GOT3 (cell line): ENCODE results near the gene ZNF407.

Experiments used
- DNase-seq: peaks from one replicate; lab custom pipeline; 2025; ENCODE audit warnings: mixed read lengths; lab: John Stamatoyannopoulos, UW

ZNF407 gene

DNA sequence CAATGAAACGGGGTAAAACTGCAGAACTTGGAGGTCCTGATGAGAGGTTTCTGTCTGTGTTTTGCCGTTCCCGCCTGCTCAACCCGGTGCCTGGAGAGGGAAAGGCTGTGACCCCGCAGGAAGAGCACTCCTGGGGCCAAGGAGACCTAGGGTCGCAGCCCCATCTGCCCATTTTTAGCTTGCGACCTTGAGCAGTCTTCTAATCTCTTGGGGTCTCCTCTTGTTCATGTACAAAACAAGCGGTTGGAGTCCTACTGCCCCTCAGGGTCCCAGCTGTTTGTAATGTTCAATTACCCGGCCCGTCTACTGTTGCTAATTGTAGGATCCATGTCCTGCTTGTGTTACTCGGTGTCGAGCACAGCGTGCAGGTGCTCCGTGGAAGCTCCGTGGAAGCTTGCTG, 506.8 kb downstream of the ZNF407 start:
- DNase-seq = no peak

DNA sequence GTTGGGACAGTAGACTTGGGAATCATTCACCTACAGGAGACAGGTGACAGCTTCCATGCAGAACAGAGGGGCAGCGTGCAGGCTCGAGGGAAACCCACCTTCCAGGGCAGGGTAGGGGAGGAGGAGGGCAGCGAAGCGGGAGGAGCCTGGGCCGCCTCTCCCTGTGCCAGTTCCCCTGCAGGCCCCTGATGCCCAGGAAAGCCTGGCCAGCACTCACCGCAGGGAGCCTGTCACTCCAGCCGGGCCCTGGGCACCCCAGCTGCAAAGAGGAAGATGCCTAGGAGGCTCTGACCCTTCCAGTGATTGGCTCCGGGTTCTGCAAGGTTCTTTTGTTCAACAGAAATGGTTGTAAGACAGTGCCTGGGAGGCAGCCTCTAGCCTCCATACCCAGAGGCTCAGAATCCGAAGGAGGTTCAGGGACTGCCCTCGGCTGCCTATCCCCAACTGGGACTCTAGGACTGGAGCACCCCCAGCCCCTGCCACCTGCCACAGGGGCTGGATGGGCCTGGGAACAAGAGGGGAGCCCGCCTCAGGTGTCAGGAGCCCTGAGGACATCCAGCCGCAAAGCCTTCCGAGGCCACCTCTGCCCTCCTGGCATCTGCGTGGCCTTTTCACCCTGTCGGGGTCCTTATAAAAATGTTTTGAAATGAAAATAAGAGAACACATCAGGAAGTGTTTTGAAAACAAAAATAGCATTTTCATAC, 508.0 kb downstream of the ZNF407 start:
- DNase-seq = no peak

DNA sequence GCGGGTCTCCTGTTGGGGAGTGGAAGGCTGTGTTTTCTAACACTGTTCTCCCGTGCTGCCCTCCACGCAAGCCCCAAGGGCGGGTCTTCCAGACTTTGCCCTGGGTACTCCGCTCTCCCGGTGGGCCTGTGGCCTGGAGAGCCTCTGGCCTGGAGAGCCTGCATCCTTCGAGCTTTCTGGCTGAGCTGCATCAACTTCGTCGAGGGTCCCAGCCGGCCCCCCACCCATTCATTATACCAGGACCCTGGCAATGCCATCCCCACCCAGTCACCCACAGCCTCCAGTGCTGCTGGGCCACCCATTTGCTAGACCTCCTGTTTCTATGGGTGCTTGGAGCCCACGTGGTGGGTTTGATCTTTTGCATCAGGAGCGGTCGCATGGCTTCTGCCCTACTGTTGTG, 509.1 kb downstream of the ZNF407 start:
- no peak for DNase-seq

DNA sequence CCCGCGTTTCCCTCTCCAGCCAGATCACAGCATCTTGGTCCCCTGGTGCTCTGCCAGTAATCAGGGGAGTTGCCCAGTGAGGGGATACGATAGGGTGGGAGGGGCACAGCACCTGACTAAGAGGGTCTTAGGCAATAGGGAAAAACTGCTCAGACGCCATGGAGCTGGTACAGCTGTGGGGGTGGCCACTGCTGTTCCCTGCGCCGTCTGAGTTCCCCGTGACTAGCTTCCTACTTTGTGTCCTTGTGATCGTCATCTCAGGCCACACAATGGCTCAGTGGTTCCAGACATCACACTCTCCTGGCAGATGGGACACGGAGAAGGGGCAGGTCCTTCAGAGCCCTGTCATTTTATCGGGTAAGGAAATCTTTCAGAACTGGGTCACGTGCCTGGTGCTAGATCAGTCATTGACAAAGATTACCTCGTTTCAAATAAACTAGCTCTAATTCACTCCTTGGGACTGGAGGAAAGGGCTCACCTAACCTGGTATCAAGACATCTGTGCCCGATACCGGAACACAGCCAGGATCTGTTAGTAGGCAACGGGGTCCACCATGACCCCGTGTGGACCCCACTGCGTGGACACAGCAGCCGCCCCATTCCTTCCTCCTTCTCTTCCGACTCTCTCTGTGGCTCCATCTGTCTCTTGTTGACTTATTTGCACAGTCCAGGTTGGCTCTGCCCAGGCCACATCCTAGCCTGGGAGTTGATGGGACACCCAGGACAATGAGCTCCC, 509.7 kb downstream of the ZNF407 start:
- DNase-seq = no peak

DNA sequence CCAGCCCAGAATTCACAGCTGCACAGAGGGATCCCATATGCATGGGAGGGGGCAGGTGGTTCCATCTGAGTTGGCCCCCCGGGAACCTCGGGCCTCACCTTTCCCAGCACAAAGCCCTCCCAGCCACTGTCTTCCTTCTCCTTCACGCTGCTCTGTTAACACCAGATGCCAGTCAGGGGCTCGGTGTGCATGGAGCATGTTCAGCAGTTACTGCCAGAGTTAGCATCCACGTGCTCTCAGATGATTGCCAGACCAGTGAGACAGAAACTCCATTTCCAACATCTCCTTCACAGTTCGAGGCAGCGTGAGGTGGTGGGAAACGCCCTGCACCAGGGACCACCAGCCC, 510.2 kb downstream of the ZNF407 start:
- no peak for DNase-seq

DNA sequence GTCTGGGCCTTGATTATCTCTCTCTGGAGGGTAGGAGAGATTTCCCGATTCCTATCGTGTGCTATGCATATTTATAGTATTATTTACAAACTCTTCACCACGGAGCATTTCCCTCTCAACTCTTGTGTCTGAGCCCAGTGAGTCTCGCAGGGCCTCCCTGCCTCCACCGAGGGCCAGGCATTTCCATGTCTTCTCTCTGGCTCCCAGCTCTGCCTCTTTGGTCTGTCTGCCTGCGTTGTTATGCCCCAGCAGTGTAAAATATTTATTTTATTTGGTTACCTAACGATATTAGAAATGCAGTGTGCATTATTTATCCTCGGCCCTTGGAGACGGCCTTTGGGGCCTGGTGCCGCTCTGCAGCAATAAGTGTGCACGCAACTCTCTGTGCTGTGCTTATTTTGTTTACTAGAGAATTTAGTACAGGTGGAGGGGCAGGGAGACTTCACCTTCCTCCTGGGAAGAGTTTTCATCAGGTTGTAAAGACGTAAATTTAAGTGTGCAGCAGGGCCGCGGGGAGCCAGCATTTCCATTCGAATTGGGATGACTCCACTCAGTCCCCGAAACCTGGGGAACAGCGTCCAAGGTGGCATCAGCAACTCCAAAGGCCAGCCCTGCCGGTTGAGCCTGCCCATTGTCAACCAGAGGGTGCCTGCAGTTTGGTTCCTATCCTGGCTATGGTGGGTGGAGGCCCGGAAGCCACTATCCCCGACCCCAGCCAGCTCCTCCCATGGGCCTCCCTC, 511.1 kb downstream of the ZNF407 start:
- DNase-seq = no peak

DNA sequence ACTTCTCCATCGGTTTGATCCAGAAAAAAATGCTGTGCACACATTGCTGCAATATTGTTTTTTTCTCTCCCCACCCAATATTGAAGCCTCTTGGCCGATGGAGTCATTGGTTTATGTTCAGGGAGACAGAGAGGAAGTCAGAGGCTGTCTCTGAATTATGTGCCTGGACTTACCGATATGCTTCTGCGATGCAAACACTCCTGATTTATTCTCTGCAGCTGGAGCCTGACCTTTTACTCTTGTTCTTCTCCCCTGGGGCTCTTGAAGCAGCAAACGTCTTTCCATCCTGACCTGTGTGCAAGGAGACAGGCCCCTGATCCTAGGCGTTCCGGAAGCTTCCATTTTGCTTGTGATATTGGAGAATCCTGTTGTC, 511.6 kb downstream of the ZNF407 start:
- no peak for DNase-seq

DNA sequence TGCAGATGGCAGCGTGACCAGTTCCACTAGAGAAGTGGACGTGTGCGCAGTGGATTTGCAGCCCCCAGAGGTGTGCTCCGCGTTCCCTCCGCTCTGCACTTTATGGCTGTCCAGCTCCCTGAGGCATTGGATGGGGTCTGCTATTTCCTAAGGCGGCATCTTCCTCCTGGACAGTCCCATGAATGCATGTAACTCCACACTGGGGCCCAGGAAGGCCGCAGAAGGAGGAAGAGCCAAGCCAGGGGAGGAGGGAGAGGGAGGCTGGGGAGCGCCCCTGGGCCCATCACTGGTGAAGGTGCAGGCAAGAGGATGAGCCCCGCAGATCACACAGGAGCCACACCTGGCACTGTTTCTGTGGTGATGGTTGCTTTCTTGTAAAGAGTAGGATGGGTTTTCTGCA, 512.1 kb downstream of the ZNF407 start:
- DNase-seq = no peak

DNA sequence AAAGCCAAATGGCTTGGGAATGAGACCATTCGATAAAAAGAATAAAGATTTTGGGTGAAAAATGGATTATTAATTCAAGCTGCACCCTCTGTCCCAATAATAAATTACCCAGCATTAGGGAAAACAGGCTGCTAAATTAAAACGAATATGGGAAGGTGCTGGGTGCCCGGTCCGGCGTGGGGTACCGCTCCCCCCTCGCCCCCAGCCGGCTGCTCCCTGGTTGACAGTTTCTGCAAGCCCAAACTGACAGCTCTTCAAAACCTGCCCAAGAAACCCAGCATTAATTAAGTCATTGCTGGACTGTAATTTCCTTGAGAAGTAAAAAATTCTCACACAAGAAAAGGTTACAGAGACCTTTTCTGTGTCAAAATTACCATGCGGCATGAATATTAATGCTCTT, 512.6 kb downstream of the ZNF407 start:
- DNase-seq = no peak

DNA sequence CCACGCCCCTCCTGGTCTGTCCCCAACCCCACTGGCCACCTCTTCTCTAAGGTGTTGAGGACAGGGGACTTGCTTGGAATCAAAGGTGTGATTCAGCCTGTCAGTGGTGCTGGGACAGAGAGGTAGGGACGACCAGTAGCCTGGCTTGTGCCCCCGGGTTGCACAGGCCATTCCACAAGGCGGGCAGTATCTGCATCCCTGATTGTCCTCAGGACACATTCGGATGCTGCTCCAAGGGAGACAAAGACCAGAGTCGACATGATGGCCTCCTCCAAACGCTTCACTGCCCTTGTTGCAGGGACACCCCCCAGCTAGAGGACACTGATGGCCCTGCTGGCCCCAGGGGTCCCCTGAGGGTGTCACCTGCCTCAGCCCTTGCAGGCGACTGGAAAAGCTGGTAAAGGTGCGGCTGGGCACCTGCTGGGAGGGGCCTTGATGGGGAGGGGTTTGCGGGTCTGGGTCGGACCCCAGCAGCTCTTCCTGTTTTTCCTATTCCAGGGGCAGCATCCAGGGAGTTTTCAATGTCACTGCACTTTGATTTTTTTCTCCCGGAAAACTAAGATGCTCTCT, 513.3 kb downstream of the ZNF407 start:
- DNase-seq = no peak

DNA sequence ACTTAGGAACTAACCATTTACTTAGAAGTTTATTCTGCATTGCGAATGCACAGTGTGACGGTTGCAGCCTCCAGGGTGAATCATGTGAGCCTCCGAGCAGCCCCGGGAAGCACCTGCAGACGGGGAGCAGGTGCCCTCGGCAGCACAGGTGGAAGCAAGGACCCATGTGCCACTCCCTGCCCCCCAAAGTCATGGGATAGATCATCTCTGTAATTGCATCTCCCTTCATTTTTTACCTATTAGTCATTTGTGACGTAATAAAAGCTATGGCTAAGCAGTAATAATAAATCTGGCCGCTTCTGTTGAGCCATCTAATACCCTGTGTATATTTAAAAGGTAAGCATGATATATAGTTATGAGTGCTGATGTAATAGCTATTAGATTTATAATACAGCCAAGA, 514.1 kb downstream of the ZNF407 start:
- DNase-seq = no peak

DNA sequence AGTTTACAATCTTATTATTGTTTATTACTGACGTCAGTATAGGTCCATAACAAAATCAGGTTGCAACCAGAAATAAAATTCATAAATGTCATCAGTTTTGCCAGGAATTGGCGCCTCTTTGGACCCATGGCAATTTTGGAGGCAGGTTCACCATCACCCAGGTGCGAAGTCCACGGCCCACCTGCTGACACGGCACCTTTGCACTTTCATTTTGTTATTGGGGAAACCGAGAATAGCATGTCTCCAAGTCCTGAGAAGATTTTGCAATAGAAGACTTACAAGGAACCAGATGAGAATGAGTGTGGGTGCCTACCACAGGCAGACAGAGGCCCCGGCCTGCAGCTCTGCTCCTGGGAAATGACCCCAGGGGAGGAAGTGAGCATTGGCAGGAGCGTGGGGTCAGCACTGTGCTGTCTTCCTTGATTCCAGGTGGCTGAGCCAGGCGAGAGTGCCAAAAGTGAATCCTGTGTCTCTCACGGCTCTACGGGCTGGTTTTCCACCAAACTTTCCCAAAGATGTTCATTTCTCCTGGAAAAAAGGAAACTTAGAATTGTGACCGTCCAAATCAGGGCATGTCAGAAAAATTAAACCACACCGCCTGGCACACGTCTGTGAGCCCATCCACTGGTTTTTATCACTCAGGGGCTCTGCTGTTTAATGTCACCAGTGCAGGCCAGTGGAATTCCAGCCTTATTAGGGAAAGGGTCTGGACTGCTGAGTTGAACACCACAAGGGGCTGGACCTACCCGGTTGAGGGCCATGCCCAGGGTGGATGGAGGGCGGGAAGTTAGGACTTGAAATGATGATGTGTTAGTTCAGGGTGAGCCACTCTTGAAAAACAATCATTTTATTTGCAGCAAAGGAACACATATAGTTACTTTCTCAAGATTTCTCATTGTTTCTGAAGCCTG, 514.8 kb downstream of the ZNF407 start:
- no peak for DNase-seq

DNA sequence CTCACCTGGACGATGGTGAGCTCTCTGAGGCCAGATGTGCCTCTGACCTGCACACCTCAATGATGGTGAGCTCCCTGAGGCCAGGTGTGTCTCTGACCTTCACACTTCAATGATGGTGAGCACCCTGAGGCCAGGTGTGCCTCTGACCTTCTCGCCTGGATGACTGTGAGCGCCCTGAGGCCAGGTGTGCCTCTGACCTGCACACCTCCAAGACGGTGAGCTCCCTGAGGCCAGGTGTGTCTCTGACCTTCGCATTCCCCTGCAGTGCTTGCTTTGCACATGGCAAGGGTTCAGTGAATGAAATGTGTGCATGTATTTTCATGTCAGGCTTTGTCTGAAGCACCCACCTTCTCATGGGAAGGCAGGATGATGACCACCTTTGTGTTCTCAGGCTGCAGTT, 515.8 kb downstream of the ZNF407 start:
- no peak for DNase-seq

DNA sequence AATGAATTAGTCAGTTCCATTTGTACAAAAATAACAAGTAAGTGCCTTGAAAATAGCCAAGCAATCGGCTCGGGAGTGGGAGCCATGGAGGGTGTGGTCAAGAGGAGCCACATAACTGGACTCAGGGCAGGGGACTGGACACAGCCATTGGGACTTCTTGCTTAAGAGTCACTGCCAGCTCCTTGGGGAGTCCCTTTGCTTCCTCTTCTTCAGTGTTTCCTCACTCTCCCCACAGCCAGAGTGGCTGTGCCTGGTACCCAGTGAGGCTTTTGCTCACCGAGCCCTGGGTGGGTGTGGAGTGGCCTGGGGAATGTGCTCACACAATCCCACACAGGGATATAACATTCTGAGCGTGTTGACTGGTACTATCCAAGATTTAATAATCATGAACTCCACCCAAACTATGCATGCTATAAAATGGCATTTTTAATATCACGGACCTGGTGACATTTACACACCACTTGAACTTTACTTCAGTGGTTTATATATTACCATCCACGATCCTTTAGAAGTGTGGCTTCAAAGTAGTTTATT, 516.6 kb downstream of the ZNF407 start:
- no peak for DNase-seq
